ENCODE measurements around the gene PEX5. TPM values are rescaled to one million over a fixed set of nuclear protein-coding genes. Genes with fewer than 3 reads are reported as not detected.

Gene PEX5
- total RNA-seq, 3 donors from 2014 or later (not counting 1 experiment from before 2014, with no cell fraction given) = 20.3 to 23.3 (median 22.0) TPM

DNA sequence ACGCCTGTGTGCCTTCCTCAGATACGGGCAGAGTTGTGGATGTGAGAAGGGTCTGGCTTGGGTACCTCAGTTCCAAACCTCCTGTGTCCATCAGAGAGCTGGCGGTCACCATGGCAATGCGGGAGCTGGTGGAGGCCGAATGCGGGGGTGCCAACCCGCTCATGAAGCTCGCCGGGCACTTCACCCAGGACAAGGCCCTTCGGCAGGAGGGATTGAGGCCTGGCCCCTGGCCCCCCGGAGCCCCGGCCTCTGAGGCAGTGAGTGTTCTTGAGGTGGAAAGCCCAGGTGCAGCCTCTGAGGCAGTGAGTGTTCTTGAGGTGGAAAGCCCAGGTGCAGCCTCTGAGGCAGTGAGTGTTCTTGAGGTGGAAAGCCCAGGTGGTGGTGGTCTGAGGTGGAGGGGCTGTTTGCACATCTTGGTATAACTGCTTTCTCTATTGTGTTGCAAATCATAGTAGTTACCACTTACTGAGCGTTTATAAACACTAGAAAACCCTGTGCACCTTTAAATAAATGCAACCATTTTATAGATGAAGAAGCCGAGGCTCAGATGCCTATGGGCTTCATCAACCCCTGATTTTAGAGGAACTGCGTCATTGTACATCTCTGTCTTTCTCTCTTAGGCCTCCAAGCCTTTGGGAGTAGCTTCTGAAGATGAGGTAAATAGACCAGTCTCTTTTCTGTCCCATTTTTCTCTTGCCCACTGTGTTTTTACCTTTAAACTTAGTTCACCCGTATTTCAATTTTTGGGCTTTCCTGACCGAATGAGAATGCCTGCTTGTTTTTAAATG is 976 bp downstream of the PEX5 start:
- Histone ChIP-seq H3K27me3 (ENCODE audit: control insufficient read depth, insufficient read depth, low read length) (no peaks in the 10 kb centered on the region), H3K9me3 (ENCODE audit: control insufficient read depth, insufficient read depth, low read length) (no peaks in the 10 kb centered on the region), H3K4me3 (ENCODE audit: low read length) (peak overlapping the region; percentile 49), H3K4me1 (ENCODE audit: control insufficient read depth, insufficient read depth, low read length) (peaks cover 20% of the 10 kb centered on the region), H3K27ac (ENCODE audit: low read length) (peak overlapping the region; percentile 46), H3K36me3 (ENCODE audit: control insufficient read depth, insufficient read depth, low read length) (peaks cover 2% of the 10 kb centered on the region)
- Mint-ChIP-seq H3K27ac (peak overlapping the region; percentile 92 to 97), H3K9me3 (no peaks in the 10 kb centered on the region), H3K27me3 (ENCODE audit: low read depth in 2 of 2) (no peaks in the 10 kb centered on the region), H3K36me3 (no peaks in the 10 kb centered on the region), H3K4me3 (peak overlapping the region; percentile 74), H3K4me1 (peaks cover 42 to 55% of the 10 kb centered on the region in 2 donors)
- no peak for ATAC-seq
- DNase-seq = peak in 1 of 2 donors; percentile 22
- 46% methylated on average over 17 of the region's 17 CpGs for WGBS (ENCODE audit: insufficient coverage)
- TF ChIP-seq, protein P1, sequence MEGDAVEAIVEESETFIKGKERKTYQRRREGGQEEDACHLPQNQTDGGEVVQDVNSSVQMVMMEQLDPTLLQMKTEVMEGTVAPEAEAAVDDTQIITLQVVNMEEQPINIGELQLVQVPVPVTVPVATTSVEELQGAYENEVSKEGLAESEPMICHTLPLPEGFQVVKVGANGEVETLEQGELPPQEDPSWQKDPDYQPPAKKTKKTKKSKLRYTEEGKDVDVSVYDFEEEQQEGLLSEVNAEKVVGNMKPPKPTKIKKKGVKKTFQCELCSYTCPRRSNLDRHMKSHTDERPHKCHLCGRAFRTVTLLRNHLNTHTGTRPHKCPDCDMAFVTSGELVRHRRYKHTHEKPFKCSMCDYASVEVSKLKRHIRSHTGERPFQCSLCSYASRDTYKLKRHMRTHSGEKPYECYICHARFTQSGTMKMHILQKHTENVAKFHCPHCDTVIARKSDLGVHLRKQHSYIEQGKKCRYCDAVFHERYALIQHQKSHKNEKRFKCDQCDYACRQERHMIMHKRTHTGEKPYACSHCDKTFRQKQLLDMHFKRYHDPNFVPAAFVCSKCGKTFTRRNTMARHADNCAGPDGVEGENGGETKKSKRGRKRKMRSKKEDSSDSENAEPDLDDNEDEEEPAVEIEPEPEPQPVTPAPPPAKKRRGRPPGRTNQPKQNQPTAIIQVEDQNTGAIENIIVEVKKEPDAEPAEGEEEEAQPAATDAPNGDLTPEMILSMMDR (IDR thresholded peaks at IDR 0.05) = no peak
- intact Hi-C loops (cut with micrococcal nuclease) = no loop called here

GRCh38 chr12:7193674-7194073 is 4.2 kb downstream of the PEX5 start:
- no peaks in the 10 kb centered on the region for H3K27me3 ChIP-seq (ENCODE audit: control insufficient read depth, insufficient read depth, low read length)
- H3K4me3 ChIP-seq (ENCODE audit: low read length) = no peak overlapping the region
- peaks cover 37 to 54% of the 10 kb centered on the region in 2 donors for H3K4me1 Mint-ChIP-seq
- DNase-seq = no peak
- TF ChIP-seq, protein P1 (IDR thresholded peaks at IDR 0.05) = no peak
- H3K4me1 ChIP-seq (ENCODE audit: control insufficient read depth, insufficient read depth, low read length) = peaks cover 15% of the 10 kb centered on the region
- no peak for ATAC-seq
- no peak overlapping the region for H3K4me3 Mint-ChIP-seq
- intact Hi-C loops (cut with micrococcal nuclease) = no loop called here
- H3K27ac Mint-ChIP-seq = no peak overlapping the region
- no peaks in the 10 kb centered on the region for H3K36me3 Mint-ChIP-seq
- peaks cover 2% of the 10 kb centered on the region for H3K36me3 ChIP-seq (ENCODE audit: control insufficient read depth, insufficient read depth, low read length)
- H3K27me3 Mint-ChIP-seq (ENCODE audit: low read depth in 2 of 2) = no peaks in the 10 kb centered on the region
- 94% methylated on average over 2 of the region's 2 CpGs for WGBS (ENCODE audit: insufficient coverage)
- no peaks in the 10 kb centered on the region for H3K9me3 Mint-ChIP-seq
- no peaks in the 10 kb centered on the region for H3K9me3 ChIP-seq (ENCODE audit: control insufficient read depth, insufficient read depth, low read length)
- no peak overlapping the region for H3K27ac ChIP-seq (ENCODE audit: low read length)

DNA sequence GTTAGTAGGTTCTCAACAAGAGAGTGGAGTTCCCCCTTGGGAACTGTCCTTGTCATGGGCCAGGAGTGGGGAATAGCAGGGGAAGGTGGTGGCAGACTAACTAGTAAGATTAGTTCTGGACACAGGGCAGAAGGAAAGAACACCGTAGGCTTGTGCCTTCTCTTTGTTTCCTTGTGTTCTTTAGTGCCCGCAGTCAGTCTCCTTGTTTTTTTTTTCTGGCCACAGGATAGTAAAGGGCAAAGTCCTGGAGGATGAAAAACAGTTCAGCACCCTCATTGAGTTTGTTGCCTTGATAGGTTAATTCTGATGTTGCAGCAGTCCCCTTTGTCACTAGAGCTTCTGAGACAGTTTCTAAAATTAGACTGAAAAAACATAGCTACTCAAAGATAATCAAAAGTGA is 8.4 kb downstream of the PEX5 start:
- no peaks in the 10 kb centered on the region for H3K4me1 ChIP-seq (ENCODE audit: control insufficient read depth, insufficient read depth, low read length)
- 96% methylated on average over 2 of the region's 2 CpGs for WGBS (ENCODE audit: insufficient coverage)
- no peaks in the 10 kb centered on the region for H3K9me3 ChIP-seq (ENCODE audit: control insufficient read depth, insufficient read depth, low read length)
- Mint-ChIP-seq H3K4me3 (no peak overlapping the region), H3K27me3 (ENCODE audit: low read depth in 2 of 2) (no peaks in the 10 kb centered on the region), H3K27ac (no peak overlapping the region), H3K4me1 (peaks cover 6 to 21% of the 10 kb centered on the region in 2 donors), H3K9me3 (no peaks in the 10 kb centered on the region), H3K36me3 (no peaks in the 10 kb centered on the region)
- H3K27me3 ChIP-seq (ENCODE audit: control insufficient read depth, insufficient read depth, low read length) = no peaks in the 10 kb centered on the region
- DNase-seq = no peak
- H3K27ac ChIP-seq (ENCODE audit: low read length) = no peak overlapping the region
- intact Hi-C loops (cut with micrococcal nuclease) = no loop called here
- ATAC-seq = no peak
- peaks cover 16% of the 10 kb centered on the region for H3K36me3 ChIP-seq (ENCODE audit: control insufficient read depth, insufficient read depth, low read length)
- H3K4me3 ChIP-seq (ENCODE audit: low read length) = no peak overlapping the region
- TF ChIP-seq, protein P1 (IDR thresholded peaks at IDR 0.05) = no peak

Measured in natural killer cell (primary cell).